HG03045 (cell line): ENCODE measurements around the gene SEPTIN10.
"Not testable (repeated sequence)": the region's sequence is repeated elsewhere in the genome, so short reads cannot be mapped to it uniquely, and the experiment has no call there.

Source experiments
- ATAC-seq: cut with Tn5 transposase; IDR thresholded peaks from one replicate; pipeline ENCODE4 v1.9.1; 2021; ENCODE audit warnings: mild to moderate bottlenecking, moderate library complexity; ENCODE audit not compliant: unreplicated experiment

Gene SEPTIN10

DNA sequence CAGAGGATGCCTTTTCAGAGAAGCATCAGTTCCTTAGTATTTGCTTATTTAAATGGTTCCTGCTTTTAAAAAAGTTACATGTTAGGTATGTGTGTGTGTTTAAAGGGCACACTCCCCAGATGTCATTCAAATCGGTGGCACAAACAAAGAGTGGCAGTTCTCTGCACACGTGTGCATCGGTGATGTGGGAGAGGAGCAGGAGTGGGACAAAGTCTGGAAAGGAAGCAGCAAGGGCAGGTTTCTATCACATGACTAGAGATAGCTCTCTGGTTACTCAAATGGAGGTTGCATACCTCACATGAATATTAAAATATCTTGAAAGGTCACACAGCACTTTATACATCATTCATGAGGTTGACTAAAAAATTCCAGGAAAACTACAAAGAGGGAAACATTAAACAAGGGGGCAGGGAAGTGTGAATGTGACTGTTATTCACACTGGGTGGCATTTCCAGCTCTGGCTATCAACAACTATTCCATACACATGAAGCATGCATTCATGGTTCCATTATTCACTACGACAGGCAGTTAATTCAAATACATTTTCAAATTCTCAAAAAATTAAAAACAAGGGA, 64.7 kb downstream of the SEPTIN10 start:
- ATAC-seq: no peak

DNA sequence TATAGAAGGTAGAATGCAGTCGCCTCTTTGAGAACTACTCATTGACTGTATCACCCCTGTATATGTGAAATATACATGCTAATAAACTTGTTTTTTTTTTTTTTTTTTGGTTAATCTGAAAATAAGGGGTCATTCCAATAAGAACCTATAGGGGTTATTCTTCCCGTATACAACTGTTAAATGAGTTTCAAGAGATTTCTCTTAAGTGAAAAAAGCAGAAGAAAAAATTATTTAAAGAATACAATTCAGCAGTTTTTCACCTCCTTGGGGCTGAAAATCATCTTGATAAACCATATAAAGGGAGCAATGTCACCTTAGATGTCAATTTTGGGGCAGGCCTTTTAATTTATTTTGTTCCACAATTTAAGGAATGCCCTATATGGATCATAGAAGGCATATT, 66.5 kb downstream of the SEPTIN10 start:
- ATAC-seq: no peak

- ATAC-seq: peak; percentile 76
Observed at GRCh38 chr2:109545828-109546713, 67.7 kb downstream of the SEPTIN10 start.

GRCh38 chr2:109542384-109542783, 71.4 kb downstream of the SEPTIN10 start:
- no peak for ATAC-seq

DNA sequence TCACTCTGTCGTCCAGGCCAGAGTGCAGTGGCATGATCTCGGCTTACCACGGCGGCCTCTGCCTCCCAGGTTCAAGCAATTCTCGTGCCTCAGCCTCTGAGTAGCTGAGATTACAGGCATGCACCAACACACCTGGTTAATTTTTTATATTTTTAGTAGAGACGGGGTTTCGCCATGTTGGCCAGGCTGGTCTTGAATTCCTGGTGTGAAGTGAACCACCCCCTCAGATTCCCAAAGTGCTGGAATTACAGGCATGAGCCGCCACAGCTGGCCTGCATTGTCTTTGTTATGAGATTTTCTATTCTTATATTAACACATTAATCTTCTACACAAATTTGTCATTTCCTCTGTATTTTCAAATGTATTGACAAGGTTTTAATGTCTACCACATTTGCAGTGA, 75.2 kb downstream of the SEPTIN10 start:
- no peak for ATAC-seq

DNA sequence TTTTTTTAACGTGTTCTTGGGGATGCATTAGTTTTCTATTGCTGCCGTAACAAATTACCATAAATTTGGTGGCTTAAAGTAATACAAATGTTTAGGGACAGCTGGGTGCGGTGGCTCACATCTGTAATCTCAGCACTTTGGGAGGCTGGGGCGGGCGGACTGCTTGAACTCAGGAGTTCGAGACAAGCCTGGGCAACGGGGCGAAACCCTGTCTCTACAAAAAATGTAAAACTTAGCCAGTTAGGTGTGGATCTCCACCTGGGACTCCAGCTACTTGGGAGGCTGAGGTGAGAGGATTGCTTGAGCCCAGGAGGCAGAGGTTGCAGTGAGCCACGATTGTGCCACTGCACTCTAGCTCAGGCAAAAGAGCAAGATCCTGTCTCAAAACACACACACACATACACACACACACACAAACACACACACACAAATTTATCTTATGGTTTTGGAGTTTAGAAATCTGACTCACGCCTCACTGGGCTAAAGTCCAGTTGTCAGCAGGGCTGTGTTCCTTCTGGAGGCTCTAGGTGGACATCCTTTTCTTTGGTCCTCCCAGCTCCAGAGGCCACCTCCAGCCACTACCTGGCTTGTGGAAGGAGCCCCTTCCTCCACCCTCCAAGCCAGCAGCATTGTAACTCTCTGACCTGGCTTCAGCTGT, 76.1 kb downstream of the SEPTIN10 start:
- no peak for ATAC-seq

DNA sequence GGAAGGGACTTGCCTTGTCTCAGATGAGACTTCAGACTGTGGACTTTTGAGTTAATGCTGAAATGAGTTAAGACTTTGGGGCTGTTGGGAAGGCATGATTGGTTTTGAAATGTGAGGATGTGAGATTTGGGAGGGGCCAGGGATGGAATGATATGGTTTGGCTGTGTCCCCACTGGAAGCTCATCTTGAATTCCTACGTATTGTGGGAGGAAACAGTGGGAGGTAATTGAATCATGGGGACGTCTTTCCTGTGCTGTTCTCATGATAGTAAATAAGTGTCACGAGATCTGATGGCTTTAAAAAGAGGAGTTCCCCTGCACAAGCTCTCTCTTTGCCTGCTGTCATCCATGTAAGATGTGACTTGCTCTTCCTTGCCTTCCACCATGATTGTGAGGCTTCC, 77.2 kb downstream of the SEPTIN10 start:
- not testable (repeated sequence) for ATAC-seq

DNA sequence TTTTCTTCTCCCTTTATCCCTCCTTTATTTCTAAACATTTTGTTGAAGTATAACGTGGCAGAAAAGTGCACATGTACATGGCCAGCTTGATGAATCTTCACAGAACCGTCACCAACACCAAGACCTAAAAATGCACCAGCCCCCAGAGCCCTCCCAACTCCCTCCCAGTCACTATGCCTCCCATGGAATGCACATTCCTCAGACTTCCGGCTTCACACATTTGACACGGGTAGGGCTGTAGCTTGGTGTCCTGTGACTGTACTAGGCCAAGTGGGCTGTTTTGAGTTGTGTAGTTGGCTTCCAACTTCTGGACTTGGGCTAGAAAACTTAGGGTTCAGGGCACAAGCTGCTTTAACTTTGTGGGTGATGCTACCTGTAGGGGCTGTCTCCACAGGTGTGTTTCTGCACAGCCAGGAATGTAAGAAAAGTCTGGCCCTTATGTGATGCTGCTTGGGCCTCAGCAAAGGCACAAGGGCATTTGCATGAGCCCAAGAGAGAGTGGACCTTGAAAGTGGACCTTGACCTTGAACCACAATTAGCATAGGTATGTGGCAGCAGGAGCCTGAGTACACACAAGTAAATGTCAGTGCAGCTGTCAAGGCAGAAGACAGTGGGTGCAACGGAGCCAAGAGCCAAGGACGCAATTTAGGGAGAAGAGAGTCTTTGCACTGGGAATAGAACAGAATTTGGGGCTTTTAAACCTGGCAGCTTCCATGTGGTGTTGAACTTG, 78.4 kb downstream of the SEPTIN10 start:
- ATAC-seq: no peak

DNA sequence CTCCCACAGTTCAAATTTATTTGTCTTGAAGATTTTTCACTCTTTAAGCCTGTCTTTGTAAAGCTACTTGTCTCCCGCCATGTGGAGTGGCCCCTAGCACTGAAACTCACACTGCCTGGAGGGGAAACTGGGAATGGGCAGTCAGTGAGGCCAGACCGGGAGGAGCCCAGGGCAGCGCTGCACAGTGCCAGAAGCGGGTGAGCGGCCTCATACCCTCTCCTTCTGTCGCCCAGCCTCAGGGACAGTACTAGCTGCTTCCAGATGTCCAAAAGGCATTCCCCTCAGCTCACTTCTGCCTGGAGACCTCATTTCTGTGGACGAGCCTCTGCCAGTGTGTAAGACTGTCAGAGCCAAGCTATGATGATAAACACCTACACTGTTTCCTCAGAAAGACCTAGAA, 79.9 kb downstream of the SEPTIN10 start:
- no peak for ATAC-seq

- ATAC-seq: no peak
Observed at GRCh38 chr2:109532728-109533076, 81.1 kb downstream of the SEPTIN10 start.

DNA sequence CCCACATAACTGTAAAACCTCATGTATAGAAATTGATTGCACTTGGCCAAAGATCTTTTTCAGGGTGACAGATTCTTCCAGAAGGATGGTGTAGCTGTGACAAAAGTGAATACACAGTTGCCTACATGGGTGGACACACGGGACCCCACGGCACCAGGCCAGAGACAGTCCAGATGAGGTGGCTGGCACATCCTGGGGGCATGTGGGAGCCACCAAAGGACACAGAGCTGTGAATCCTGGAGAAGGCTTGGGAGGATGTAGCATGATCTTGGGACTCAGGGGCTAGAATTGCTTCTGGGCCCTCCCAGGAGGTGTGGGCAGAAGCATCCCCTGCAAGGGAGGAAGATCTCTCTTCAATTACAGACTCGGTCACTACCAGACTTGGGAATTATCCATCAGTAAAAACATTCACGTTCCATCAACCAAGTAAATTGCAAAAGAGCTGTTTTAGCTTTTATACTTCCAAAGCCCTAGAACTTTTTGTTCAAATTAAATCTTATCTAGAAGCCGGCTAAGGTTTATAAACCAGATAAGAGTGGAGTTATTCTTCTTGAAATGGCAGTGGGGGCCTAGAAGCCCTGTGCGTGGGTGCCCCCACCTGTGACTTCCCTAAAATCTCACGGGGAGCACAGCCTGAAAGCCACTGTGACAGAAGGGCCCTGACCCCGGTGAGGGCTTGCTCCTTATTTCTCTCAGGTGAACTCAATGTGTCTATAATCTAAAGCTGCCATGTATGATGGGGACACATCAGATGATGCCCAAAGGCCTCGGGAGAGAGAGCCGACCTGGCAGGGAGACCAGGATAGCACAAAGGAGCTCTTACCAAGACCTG, 81.7 kb downstream of the SEPTIN10 start:
- no peak for ATAC-seq

- ATAC-seq: no peak
Observed at GRCh38 chr2:109531221-109531620, 82.5 kb downstream of the SEPTIN10 start.

DNA sequence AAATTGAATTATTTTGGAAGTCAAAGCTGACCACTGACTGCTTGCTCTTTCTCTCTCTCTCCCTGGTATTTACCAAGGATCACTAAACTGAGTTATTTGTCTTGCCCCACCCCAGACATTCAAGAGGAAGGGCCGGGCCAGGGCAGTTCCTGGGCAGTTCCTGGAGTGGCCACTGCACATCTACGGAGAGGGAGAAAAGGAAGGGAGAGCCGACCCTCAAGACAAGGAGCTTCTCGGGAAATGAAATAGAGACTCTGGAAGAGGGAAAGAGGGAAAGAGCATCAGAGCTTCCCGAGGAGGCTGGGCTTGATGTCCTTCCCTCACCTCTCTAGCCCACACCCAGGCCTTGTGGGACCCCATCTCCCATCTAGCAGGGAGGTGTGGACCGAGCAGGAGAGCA, 83.1 kb downstream of the SEPTIN10 start:
- ATAC-seq: no peak

DNA sequence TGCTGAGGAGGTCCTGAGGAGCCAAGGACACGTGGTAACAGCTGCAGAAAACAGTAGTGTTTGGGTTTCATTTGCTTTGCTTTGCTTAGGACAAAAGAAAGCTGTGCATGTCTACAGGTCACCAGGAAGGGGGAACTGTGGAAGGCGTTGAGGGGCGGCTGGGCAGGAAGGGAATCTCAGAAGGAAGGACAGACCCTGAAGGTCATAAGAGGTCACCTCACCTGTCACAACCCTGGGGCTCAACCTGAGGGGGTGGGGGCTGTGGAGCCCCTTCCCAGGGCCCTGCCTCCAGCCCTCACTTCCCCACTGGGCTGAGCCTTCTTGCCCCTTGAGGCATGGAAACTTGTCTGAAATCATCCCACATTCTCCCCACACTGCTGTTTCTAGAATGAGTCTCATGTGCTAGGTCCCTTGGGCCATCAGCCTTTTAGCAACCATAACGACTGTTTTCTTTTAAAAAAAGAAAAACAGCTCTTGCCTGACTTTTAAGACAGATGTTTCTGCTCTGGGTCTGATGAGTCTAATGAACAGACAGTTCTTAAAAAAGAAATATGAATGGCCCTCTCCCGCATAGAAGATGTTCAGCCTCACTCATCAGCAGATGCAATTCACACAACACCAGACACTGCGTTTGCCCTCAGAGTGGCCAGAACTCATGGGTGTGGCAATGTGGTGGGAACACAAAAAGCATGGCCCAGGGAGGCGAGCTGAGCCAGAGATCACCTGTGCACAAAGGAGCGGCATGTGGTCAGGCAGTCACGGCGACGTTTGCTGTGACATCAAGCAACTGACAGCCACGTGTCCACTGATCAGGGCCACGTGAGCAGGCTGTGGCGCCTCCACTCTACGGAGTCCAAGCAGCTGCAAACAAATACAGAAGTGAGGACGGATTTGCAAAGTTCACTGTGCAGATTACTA, 84.0 kb downstream of the SEPTIN10 start:
- no peak for ATAC-seq

- ATAC-seq: no peak
Observed at GRCh38 chr2:109528811-109529501, 84.8 kb downstream of the SEPTIN10 start.

- ATAC-seq: no peak
Observed at GRCh38 chr2:109527846-109528705, 85.7 kb downstream of the SEPTIN10 start.

GRCh38 chr2:109527079-109527478, 86.7 kb downstream of the SEPTIN10 start:
- no peak for ATAC-seq

DNA sequence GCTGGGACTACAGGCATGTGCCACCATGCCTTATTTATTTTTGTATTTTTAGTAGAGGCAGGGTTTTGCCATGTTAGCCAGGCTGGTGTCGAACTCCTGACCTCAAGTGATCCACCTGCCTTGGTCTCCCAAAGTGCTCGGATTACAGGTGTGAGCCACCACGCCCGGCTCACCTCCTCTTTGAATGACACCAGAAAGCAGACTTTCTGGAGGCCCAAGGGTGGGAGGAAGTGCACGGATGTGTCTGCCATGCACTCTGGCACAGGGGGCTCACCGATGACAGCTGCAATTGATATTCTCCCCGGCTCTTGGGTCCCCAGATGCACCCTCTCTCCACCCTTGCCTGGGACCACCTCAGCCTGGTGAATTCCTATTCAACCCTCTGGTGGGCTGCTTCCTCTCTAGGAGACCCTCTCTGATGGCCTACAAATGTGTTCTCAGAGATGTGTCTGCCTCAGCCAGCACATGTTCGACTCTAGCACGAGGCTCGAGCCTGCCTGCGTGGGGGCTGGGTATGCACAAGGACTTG, 87.3 kb downstream of the SEPTIN10 start:
- no peak for ATAC-seq
